ACC112 (cell line): ENCODE data around the gene SPEG.

Experiments used
- H2AFZ ChIP-seq: fragments of 200-600 bp; sonication (generic); one replicate; pipeline ENCODE4 v1.6.0; 2017; ENCODE audit warnings: antibody characterized with exemption, low read length; ENCODE audit not compliant: unreplicated experiment
- H3K27ac ChIP-seq: fragments of 200-600 bp; sonication (generic); 2 replicates; pipeline ENCODE4 v1.5.1; 2014; ENCODE audit warnings: low read depth, mild to moderate bottlenecking, antibody characterized with exemption, low read length, moderate library complexity
- H3K27me3 ChIP-seq: fragments of 200-600 bp; sonication (generic); 2 replicates; pipeline ENCODE4 v1.6.1; 2014; ENCODE audit warnings: mild to moderate bottlenecking, antibody characterized with exemption, low read length, moderate library complexity, mixed read lengths; ENCODE audit not compliant: insufficient read depth
- H3K36me3 ChIP-seq: fragments of 200-600 bp; sonication (generic); 2 replicates; pipeline ENCODE4 v1.6.1; 2016; ENCODE audit warnings: mild to moderate bottlenecking, antibody characterized with exemption, low read length, moderate library complexity, mixed read lengths; ENCODE audit not compliant: insufficient read depth
- H3K4me1 ChIP-seq: fragments of 200-600 bp; sonication (generic); one replicate; pipeline ENCODE4 v1.6.1; 2016; ENCODE audit warnings: low read length, mixed read lengths; ENCODE audit not compliant: insufficient read depth, unreplicated experiment, control insufficient read depth
- H3K4me3 ChIP-seq: fragments of 200-600 bp; sonication (generic); 2 replicates; pipeline ENCODE4 v1.5.1; 2014; ENCODE audit warnings: mild to moderate bottlenecking, low read depth, low read length
- H3K79me2 ChIP-seq: fragments of 200-600 bp; sonication (generic); one replicate; pipeline ENCODE4 v1.6.0; 2016; ENCODE audit warnings: low read length; ENCODE audit not compliant: control insufficient read depth, unreplicated experiment, insufficient read depth

Gene SPEG

DNA sequence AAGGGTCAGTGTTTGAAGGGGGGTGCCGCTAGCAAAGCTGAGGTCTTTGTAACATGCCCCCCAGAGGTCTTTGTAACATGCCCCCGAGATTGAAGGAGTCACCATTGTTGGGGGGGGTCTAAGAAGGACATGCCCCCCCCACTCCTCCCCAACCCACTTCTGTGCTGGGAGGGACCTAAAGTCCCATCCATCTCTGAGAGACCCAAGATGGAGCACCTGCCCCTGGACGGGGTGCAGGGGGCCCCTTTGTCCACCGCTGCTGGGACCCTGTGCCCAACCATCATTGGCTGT is 73.7 kb downstream of the SPEG start:
- no peak overlapping the region for H2AFZ ChIP-seq
- peaks cover 4% of the 10 kb centered on the region for H3K4me1 ChIP-seq
- no peak overlapping the region for H3K4me3 ChIP-seq
- peaks cover 17% of the 10 kb centered on the region for H3K27me3 ChIP-seq
- H3K27ac ChIP-seq, result no peak overlapping the region
- H3K36me3 ChIP-seq, result no peaks in the 10 kb centered on the region
- no peaks in the 10 kb centered on the region for H3K79me2 ChIP-seq

GRCh38 chr2:219508971-219509779 is 74.5 kb downstream of the SPEG start:
- H3K4me3 ChIP-seq, result no peak overlapping the region
- no peaks in the 10 kb centered on the region for H3K36me3 ChIP-seq
- H3K27ac ChIP-seq, result no peak overlapping the region
- peaks cover 25% of the 10 kb centered on the region for H3K27me3 ChIP-seq
- no peaks in the 10 kb centered on the region for H3K79me2 ChIP-seq
- peaks cover 9% of the 10 kb centered on the region for H3K4me1 ChIP-seq
- H2AFZ ChIP-seq, result no peak overlapping the region

- Histone ChIP-seq H3K4me3 (peak overlapping the region; percentile 57), H3K27me3 (peaks cover 32% of the 10 kb centered on the region), H2AFZ (no peak overlapping the region), H3K27ac (no peak overlapping the region), H3K4me1 (peaks cover 12% of the 10 kb centered on the region), H3K36me3 (no peaks in the 10 kb centered on the region), H3K79me2 (no peaks in the 10 kb centered on the region)
Observed at GRCh38 chr2:219509780-219510511, 75.3 kb downstream of the SPEG start.

DNA sequence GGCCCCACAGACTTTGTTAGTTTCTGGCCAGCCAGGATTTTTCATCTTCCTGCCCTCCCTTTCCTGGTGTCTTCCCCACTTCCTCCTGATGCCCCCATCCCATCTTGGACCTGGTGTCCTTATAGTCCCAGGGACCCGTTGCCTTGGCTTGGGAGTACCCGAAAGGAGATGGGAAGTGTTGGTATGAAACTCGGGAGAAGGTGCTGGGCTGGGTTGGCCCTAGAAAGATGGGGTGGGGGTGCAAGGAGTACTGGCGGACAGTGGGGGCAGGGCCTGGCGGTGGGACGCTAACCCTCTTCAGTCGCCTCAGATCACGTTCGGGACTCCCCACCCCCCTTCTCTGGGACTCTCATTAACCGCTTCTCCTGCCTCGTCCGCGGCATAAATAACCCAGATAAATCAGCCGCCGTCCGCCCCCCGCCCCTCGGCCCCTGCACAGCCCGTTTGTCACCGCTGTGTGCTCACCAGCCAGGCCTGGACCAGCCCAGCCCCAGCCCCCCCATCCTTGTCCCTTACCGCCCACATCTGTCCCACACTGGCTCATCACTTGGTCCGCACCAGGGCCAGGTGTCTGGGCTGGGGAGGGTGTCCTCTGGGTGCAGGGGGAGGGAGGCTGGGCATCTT is 76.0 kb downstream of the SPEG start:
- Histone ChIP-seq H3K27ac (no peak overlapping the region), H3K4me1 (peaks cover 12% of the 10 kb centered on the region), H3K79me2 (no peaks in the 10 kb centered on the region), H3K36me3 (no peaks in the 10 kb centered on the region), H3K4me3 (no peak overlapping the region; the same call in 1 of the 2 replicates), H2AFZ (no peak overlapping the region), H3K27me3 (peaks cover 38% of the 10 kb centered on the region)

GRCh38 chr2:219511547-219512325 is 77.1 kb downstream of the SPEG start:
- Histone ChIP-seq H2AFZ (no peak overlapping the region), H3K36me3 (no peaks in the 10 kb centered on the region), H3K4me3 (no peak overlapping the region), H3K79me2 (no peaks in the 10 kb centered on the region), H3K27ac (no peak overlapping the region), H3K4me1 (peaks cover 12% of the 10 kb centered on the region), H3K27me3 (peaks cover 42% of the 10 kb centered on the region)

GRCh38 chr2:219512524-219513216 is 78.0 kb downstream of the SPEG start:
- Histone ChIP-seq H3K4me1 (peaks cover 12% of the 10 kb centered on the region), H3K36me3 (no peaks in the 10 kb centered on the region), H2AFZ (no peak overlapping the region), H3K79me2 (no peaks in the 10 kb centered on the region), H3K27ac (no peak overlapping the region), H3K4me3 (no peak overlapping the region), H3K27me3 (peaks cover 49% of the 10 kb centered on the region)

GRCh38 chr2:219513787-219514186 is 79.1 kb downstream of the SPEG start:
- Histone ChIP-seq H3K27ac (no peak overlapping the region), H2AFZ (no peak overlapping the region), H3K4me3 (no peak overlapping the region), H3K4me1 (peaks cover 12% of the 10 kb centered on the region), H3K36me3 (no peaks in the 10 kb centered on the region), H3K79me2 (no peaks in the 10 kb centered on the region), H3K27me3 (peaks cover 49% of the 10 kb centered on the region)

DNA sequence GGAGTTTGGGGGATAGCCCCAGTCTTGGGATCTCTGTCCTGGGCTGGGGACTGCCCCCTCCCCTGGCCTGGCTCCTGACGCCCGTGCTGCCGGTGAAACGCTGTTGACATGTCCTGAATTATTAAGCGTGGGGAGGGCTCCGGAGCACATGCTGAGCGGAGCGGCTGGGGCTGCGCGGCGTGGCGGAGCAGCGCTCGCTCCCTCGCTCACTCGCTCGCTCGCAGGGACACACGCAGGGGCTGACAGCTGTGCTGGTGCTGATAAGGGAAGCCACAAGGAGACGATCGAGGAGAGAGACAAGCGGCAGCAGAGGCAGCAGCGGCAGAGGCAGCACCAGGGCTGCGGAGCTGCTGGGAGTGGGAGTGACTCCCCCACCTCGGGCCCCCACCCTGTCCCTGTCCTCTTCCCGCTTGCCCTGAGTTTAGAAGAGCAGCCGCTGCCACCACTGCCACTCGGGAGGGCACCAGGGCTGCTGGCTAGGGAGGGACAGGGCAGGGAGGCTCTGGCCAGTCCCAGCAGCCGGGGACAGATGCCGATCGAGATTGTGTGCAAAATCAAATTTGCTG is 79.6 kb downstream of the SPEG start, which contains the start of gene ASIC4:
TSS of gene ASIC4 (plus strand) at position 287 of the 566 bp plus-strand sequence. CDS start at position 530, 243 bp downstream.
- Histone ChIP-seq H3K27ac (no peak within 1 kb of the TSS), H2AFZ (no peak within 1 kb of the TSS), H3K4me1 (peaks cover 12% of the 10 kb centered on the region), H3K27me3 (peaks cover 49% of the 10 kb centered on the region), H3K4me3 (no peak within 1 kb of the TSS), H3K36me3 (no peaks in the 10 kb centered on the region), H3K79me2 (no peaks in the 10 kb centered on the region)

DNA sequence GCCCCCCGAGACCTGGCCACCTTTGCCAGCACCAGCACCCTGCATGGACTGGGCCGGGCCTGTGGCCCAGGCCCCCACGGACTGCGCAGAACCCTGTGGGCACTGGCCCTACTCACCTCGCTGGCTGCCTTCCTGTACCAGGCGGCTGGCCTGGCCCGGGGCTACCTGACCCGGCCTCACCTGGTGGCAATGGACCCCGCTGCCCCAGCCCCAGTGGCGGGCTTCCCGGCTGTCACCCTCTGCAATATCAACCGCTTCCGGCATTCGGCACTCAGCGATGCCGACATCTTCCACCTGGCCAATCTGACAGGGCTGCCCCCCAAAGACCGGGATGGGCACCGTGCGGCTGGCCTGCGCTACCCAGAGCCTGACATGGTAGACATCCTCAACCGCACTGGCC is 80.2 kb downstream of the SPEG start:
- Histone ChIP-seq H3K27ac (no peak overlapping the region), H3K4me3 (no peak overlapping the region), H3K79me2 (no peaks in the 10 kb centered on the region), H3K36me3 (no peaks in the 10 kb centered on the region), H3K4me1 (peaks cover 12% of the 10 kb centered on the region), H2AFZ (no peak overlapping the region), H3K27me3 (peaks cover 49% of the 10 kb centered on the region)
